Brain microvascular endothelial cell (primary cell): ENCODE data around the gene MYL6B.

ENCODE experiments used
- DNase-seq: peaks from one replicate; pipeline ENCODE4 v3.0.0-alpha.2; 2020
- H3K27ac ChIP-seq: fragments of 250-450 bp; sonication (Bioruptor Pico); 2 replicates; pipeline ENCODE4 v1.5.1; 2020; ENCODE audit warnings: mild to moderate bottlenecking, moderate library complexity
- H3K27me3 ChIP-seq: fragments of 250-450 bp; sonication (Bioruptor Pico); replicated peaks from 2 replicates; pipeline ENCODE4 v1.5.1; 2020; ENCODE audit warnings: mild to moderate bottlenecking
- H3K36me3 ChIP-seq: fragments of 250-450 bp; sonication (Bioruptor Pico); replicated peaks from 2 replicates; pipeline ENCODE4 v1.5.1; 2020; ENCODE audit warnings: mild to moderate bottlenecking
- H3K4me3 ChIP-seq: 2 replicates; pipeline ENCODE4 v1.5.1; 2011; ENCODE audit warnings: low read depth, mild to moderate bottlenecking, control low read depth, low read length, moderate library complexity
- in situ Hi-C: cut with HindIII; loops from 2 replicates; pipeline ENCODE4 v1.10.0; 2017; ENCODE audit warnings: low sequenced_read_pairs, low pct_ligation_motif_present
- TF ChIP-seq, protein P1 (sequence below): IDR thresholded peaks from 2 replicates; pipeline ENCODE4 v1.5.1; 2011; ENCODE audit warnings: low read depth, mild to moderate bottlenecking, moderate library complexity, low read length, control low read depth, inconsistent platforms; ENCODE audit errors: missing control alignments

The MYL6B gene

DNA sequence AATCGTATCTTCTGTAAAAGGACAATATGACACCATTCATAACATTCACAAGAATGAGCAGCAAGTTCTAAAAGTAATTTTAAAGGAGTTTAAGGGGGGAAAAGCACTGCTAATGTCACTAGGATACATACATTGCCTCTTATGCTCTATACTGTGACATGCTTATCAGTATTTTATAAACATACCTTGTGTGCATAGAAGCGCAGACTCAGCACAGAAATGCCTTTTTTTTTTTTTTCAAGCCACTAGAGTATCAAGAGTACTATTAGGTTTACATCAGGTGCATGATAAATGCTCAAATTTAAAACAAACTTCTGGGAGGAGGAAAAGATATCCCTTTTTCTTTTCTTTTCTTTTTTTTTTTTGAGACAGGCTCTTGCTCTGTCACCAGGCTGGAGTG lies 50.5 kb downstream of the MYL6B start:
- TF ChIP-seq, protein P1, sequence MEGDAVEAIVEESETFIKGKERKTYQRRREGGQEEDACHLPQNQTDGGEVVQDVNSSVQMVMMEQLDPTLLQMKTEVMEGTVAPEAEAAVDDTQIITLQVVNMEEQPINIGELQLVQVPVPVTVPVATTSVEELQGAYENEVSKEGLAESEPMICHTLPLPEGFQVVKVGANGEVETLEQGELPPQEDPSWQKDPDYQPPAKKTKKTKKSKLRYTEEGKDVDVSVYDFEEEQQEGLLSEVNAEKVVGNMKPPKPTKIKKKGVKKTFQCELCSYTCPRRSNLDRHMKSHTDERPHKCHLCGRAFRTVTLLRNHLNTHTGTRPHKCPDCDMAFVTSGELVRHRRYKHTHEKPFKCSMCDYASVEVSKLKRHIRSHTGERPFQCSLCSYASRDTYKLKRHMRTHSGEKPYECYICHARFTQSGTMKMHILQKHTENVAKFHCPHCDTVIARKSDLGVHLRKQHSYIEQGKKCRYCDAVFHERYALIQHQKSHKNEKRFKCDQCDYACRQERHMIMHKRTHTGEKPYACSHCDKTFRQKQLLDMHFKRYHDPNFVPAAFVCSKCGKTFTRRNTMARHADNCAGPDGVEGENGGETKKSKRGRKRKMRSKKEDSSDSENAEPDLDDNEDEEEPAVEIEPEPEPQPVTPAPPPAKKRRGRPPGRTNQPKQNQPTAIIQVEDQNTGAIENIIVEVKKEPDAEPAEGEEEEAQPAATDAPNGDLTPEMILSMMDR: no peak
- Histone ChIP-seq H3K4me3 (no peak overlapping the region), H3K27me3 (no peaks in the 10 kb centered on the region), H3K36me3 (peaks cover 38% of the 10 kb centered on the region), H3K27ac (no peak overlapping the region)
- in situ Hi-C loops: no loop called here
- no peak for DNase-seq

GRCh38 chr12:56204275-56204674 lies 51.9 kb downstream of the MYL6B start:
- H3K27ac ChIP-seq: no peak overlapping the region

GRCh38 chr12:56205445-56205844 lies 53.1 kb downstream of the MYL6B start:
- Histone ChIP-seq H3K27me3 (no peaks in the 10 kb centered on the region), H3K36me3 (peaks cover 54% of the 10 kb centered on the region), H3K27ac (no peak overlapping the region), H3K4me3 (no peak overlapping the region)
- in situ Hi-C loops: no loop called here
- DNase-seq: no peak
- TF ChIP-seq, protein P1: peak; percentile 15

More at GRCh38 chr12:56204275-56204674, 51.9 kb downstream of the MYL6B start:
- DNase-seq: no peak
- H3K27me3 ChIP-seq: no peaks in the 10 kb centered on the region
- H3K36me3 ChIP-seq: peaks cover 43% of the 10 kb centered on the region
- TF ChIP-seq, protein P1: no peak
- in situ Hi-C loops: no loop called here
- H3K4me3 ChIP-seq: no peak overlapping the region

DNA sequence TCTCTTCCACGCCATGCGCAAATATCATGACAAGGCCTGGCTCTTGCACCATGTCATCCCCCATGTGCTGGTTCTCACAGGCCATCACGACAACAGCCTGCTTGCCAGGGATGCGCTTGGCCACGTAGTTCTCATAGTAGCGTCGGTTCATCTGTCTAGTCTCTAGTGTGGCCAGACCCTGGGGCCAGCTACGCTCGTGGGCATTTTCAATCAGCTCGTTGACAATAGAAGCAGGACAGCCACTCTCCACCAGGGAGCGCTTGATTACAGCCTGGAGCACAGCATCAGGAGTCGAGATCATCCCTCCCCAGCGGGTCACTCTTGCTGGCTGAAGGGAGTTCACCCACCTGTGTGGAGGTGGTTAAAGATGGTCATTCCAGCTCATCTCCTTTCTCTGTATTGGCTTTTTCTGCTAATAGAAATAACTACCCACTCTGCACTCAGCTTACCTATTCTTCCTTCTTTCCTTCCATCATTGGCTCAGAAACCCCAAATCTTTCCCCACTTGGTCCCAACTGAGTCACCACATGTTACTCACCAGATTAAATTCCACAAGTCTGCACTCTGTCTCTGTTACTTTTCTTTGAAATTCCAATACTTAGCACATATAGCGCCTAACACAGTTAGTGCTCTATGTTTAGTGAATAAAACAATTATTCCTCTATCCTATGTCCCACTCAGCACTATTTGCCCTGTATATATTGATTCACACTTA lies 54.2 kb downstream of the MYL6B start:
- peaks cover 64% of the 10 kb centered on the region for H3K36me3 ChIP-seq
- H3K27me3 ChIP-seq: no peaks in the 10 kb centered on the region
- DNase-seq: peak; percentile 62
- TF ChIP-seq, protein P1: peak; percentile 85
- in situ Hi-C loops: no loop called here
- H3K27ac ChIP-seq: no peak overlapping the region
- no peak overlapping the region for H3K4me3 ChIP-seq
